Kidney (tissue), 14 donors: ENCODE data around the gene RNF38. TPM values are rescaled to one million over a fixed set of nuclear protein-coding genes. Genes with fewer than 3 reads are reported as not detected.

Source experiments
- DNase-seq, 5 donors: peaks; one replicate each; pipeline ENCODE4 v3.0.0-alpha.2; 2013 to 2020
- FAIRE-seq: peaks from 2 replicates; lab custom pipeline; 2012; peaks lifted over from hg19 to GRCh38; lab: Jason Lieb, UNC
- H3K27ac ChIP-seq, 2 donors: one replicate each; pipeline ENCODE4 v1.7.0; 2013; ENCODE audit warnings: low read depth in 2 of 2, low read length in 2 of 2, inconsistent platforms in 1 of 2
- H3K27me3 ChIP-seq: one replicate; pipeline ENCODE4 v1.7.1; 2013; ENCODE audit warnings: low read length, inconsistent platforms; ENCODE audit not compliant: control insufficient read depth, insufficient read depth
- H3K36me3 ChIP-seq, 3 donors: one replicate each; pipeline versions ENCODE4 v1.7.0 to v1.7.1; 2013; ENCODE audit warnings: low read length in 3 of 3, control low read depth in 1 of 3, inconsistent platforms in 1 of 3; ENCODE audit not compliant: insufficient read depth in 3 of 3, control insufficient read depth in 2 of 3
- H3K4me1 ChIP-seq, 3 donors: one replicate each; pipeline versions ENCODE4 v1.7.0 to v1.7.1; 2013; ENCODE audit warnings: low read length in 3 of 3, inconsistent platforms in 1 of 3, low read depth in 1 of 3; ENCODE audit not compliant: control insufficient read depth in 2 of 3, insufficient read depth in 2 of 3
- H3K4me3 ChIP-seq, 3 donors: one replicate each; pipeline versions ENCODE4 v1.7.0 to v1.8.1; 2013; ENCODE audit warnings: low read length in 3 of 3, control low read depth in 1 of 3, inconsistent platforms in 1 of 3
- H3K9ac ChIP-seq, 3 donors: one replicate each; pipeline versions ENCODE4 v1.7.0 to v1.7.1; 2013; ENCODE audit warnings: low read length in 3 of 3, control low read depth in 1 of 3, inconsistent platforms in 1 of 3
- H3K9me3 ChIP-seq, 3 donors: one replicate each; pipeline versions ENCODE4 v1.7.0 to v1.7.1; 2013; ENCODE audit warnings: low read length in 3 of 3, control low read depth in 1 of 3, inconsistent platforms in 1 of 3; ENCODE audit not compliant: control insufficient read depth in 2 of 3, insufficient read depth in 1 of 3
- CTCF ChIP-seq: IDR thresholded peaks from 3 replicates; pipeline ENCODE4 v1.5.1; 2012; ENCODE audit warnings: mild to moderate bottlenecking, moderate library complexity, borderline replicate concordance; ENCODE audit not compliant: insufficient read depth; ENCODE audit errors: extremely low read depth
- intact Hi-C: fragments of 100-400 bp; cut with DNase I; formaldehyde crosslinking; loops from one replicate; pipeline ENCODE4 v1.11.1; 2022
- polyA plus RNA-seq: library from polyadenylated mRNA; stranded (reverse); fragments of 350-450 nt; fragmentation: Illumina TruSeq; extraction: RNeasy Lipid Tissue Mini Kit (QIAGEN cat#74804); gene quantifications from one replicate; pipeline ENCODE4 v1.2.3, GENCODE V29; 2014; ENCODE audit warnings: low read depth, low replicate concordance; ENCODE audit not compliant: insufficient read depth
- total RNA-seq: library from RNA; stranded (reverse); fragmentation: NEBNext Ultra II Directional; extraction: Animal tissue kit (Norgen Biotek cat#: 25700); gene quantifications from one replicate; pipeline ENCODE4 v1.2.1, GENCODE V29; 2021
- donor health status: control.
- donor health status: control.
- donor health status: control.
- donor health status: control.
- donor health status: control.
- donor health status: DM: yes; HTN: yes; CAD: no.
- donor health status: Normal renal cell carcinoma (clear cell type).

RNF38 gene
- total and polyA plus RNA-seq, 2 donors from 2014 or later, result 10.7 to 48.3 TPM

- no peak for TF ChIP-seq CTCF
- Histone ChIP-seq H3K9me3 (peaks cover 0 to 3% (median 0%) of the 10 kb centered on the region in 3 donors), H3K4me3 (no peak overlapping the region), H3K9ac (no peak overlapping the region), H3K27me3 (no peaks in the 10 kb centered on the region), H3K36me3 (no peaks in the 10 kb centered on the region), H3K4me1 (peaks cover 0 to 16% (median 13%) of the 10 kb centered on the region in 3 donors), H3K27ac (no peak overlapping the region)
- no peak for FAIRE-seq
- intact Hi-C loops, result no loop called here
- peak; percentile 66 to 96 (median 78) for DNase-seq
Measured at GRCh38 chr9:36317766-36318165, 82.3 kb downstream of the RNF38 start.

GRCh38 chr9:36316611-36317317 lies 83.3 kb downstream of the RNF38 start:
- H3K4me3 ChIP-seq, result no peak overlapping the region
- H3K27ac ChIP-seq, result no peak overlapping the region
- peaks cover 0 to 16% (median 13%) of the 10 kb centered on the region in 3 donors for H3K4me1 ChIP-seq
- no peak overlapping the region for H3K9ac ChIP-seq
- intact Hi-C loops, result no loop called here
- peaks cover 0 to 3% (median 0%) of the 10 kb centered on the region in 3 donors for H3K9me3 ChIP-seq
- no peak for TF ChIP-seq CTCF
- no peaks in the 10 kb centered on the region for H3K36me3 ChIP-seq
- DNase-seq, result no peak
- H3K27me3 ChIP-seq, result no peaks in the 10 kb centered on the region
- no peak for FAIRE-seq

GRCh38 chr9:36316049-36316448 lies 84.0 kb downstream of the RNF38 start:
- no peak overlapping the region for H3K27ac ChIP-seq
- no peaks in the 10 kb centered on the region for H3K36me3 ChIP-seq
- H3K9me3 ChIP-seq, result peaks cover 0 to 2% (median 0%) of the 10 kb centered on the region in 3 donors
- H3K4me3 ChIP-seq, result no peak overlapping the region
- H3K4me1 ChIP-seq, result peaks cover 0 to 16% (median 13%) of the 10 kb centered on the region in 3 donors
- no peak for FAIRE-seq
- DNase-seq, result no peak
- no peaks in the 10 kb centered on the region for H3K27me3 ChIP-seq
- no peak for TF ChIP-seq CTCF
- H3K9ac ChIP-seq, result no peak overlapping the region
- intact Hi-C loops, result no loop called here
